HG02623 (cell line): ENCODE results near the gene AFG3L2.
A peak's percentile ranks its signal among the peaks of the same experiment; 100 is the strongest.

Source experiments
- ATAC-seq: cut with Tn5 transposase; IDR thresholded peaks from one replicate; pipeline ENCODE4 v1.9.1; 2021; ENCODE audit warnings: moderate library complexity; ENCODE audit not compliant: unreplicated experiment

The AFG3L2 gene

DNA sequence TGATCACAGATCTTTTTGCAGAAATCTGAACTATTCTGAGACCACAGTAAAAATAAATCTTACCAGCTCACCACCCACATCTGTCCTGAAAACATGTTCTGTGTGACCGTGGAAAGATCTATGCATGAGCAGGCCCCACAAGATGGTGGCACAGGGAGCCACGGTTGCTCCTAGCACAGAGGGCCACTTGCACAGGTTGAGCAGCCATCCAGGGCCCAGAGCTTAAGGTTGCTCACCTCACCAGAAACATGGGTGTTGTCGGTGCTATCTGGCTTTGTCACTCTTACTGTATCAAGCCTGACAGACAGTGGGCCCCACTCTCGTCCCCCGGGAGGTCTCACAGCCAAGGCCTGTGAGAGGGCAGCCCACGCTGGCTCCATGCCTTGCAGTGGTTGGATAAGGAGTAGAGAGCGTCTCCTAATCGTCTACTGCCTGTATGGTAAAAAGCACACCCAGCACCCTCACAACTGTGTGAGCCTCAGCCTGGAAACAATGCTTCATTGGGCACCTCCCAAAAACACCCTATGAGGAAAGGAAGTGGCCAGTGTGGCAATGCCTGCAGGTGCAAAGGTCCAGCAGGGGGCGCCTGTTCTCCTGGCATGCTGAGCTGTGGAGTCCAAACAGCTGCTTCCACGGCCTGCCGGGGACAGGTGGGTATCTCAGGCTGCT lies 49.4 kb downstream of the AFG3L2 start:
- no peak for ATAC-seq

DNA sequence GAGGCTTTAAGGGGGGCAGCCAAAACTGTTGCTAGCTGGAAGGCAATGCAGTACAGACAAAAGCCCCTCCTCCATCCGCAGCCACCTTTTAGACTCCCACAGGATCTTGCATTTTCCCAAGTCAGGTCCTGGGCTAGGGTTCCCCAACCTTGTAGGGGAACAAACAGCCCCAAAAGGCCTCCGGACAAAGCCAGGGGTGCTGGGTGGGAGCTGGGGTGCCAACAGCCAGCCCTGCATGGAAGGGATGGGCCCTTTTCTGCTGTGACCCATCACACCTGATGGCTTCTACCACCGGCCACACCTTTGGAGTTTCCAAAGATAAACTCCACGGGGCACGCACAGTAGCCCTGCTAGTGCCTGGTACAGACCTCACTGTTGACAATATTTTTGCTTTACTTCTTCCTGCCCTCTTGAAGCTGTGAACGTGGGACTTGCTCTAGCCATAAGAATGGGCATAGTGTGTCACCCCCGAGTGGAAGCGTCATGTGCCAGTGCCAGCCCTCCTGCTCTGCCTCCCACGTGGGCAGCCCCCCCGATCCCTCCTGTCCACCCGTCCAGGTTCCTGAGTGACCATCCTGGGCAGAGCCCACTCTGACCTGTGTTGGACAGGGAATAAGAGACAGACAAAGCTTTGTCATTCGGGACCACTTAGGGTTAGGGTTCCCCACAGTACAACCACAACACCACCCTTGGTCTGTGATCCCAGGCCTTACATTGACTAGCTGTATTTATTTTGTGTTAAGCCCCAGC lies 50.1 kb downstream of the AFG3L2 start:
- no peak for ATAC-seq

DNA sequence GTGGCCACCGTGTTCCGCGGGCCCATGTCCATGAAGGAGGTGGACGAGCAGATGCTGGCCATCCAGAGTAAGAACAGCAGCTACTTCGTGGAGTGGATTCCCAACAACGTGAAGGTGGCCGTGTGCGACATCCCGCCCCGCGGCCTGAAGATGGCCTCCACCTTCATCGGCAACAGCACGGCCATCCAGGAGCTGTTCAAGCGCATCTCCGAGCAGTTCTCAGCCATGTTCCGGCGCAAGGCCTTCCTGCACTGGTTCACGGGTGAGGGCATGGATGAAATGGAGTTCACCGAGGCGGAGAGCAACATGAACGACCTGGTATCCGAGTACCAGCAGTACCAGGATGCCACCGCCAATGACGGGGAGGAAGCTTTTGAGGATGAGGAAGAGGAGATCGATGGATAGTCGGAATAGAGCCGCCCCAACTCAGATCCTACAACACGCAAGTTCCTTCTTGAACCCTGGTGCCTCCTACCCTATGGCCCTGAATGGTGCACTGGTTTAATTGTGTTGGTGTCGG lies 51.2 kb downstream of the AFG3L2 start:
- ATAC-seq = no peak

DNA sequence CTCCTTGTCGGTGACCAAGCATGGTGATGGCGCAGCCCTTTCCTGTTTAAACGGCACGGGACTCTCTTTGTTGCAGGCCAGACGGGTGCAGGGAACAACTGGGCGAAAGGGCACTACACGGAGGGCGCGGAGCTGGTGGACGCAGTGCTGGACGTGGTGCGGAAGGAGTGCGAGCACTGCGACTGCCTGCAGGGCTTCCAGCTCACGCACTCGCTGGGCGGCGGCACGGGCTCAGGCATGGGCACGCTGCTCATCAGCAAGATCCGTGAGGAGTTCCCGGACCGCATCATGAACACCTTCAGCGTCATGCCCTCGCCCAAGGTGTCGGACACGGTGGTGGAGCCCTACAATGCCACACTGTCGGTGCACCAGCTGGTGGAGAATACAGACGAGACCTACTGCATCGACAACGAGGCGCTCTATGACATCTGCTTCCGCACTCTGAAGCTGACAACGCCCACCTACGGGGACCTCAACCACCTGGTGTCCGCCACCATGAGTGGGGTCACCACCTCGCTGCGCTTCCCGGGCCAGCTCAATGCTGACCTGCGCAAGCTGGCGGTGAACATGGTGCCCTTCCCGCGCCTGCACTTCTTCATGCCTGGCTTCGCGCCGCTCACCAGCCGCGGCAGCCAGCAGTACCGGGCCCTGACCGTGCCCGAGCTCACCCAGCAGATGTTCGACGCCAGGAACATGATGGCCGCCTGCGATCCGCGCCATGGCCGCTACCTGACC lies 51.9 kb downstream of the AFG3L2 start:
- no peak for ATAC-seq

DNA sequence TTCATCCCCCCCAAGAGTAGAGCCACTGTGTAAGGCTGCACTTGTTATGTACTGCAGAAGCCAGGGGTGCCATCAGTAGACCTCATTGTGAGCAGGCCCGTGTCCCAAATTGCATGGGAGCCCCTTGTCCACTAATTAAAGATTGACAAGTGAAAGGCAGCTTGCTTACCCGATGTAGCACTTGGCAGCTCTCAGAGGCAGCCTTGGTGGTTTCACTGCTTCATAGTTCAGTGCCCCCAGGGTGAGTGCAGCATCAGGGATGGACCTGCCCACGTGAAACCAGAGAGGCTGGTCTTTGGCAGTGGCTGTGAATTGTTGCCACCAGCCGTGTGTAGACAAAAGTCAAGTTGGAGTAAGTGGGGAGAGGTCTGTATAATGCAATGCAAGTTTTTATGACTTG lies 55.7 kb downstream of the AFG3L2 start:
- ATAC-seq = peak; percentile 76

DNA sequence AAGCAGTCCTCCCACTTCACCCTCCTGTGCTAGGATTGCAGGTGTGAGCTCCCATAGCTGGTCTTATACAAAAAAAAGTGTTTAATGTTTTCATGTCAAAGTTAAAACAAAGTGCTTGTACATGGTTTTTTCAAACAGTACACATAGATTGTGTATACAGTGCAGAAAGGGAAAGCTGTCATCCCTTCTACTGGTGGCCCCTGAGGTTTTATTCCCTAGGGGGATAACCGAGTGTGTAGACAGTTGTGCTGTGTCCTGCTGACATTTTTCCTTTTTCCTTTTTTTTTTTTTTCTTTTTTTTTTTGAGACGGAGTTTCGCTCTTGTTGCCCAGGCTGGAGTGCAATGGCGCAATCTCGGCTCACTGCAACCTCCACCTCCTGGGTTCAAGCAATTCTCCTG lies 58.2 kb downstream of the AFG3L2 start:
- no peak for ATAC-seq

DNA sequence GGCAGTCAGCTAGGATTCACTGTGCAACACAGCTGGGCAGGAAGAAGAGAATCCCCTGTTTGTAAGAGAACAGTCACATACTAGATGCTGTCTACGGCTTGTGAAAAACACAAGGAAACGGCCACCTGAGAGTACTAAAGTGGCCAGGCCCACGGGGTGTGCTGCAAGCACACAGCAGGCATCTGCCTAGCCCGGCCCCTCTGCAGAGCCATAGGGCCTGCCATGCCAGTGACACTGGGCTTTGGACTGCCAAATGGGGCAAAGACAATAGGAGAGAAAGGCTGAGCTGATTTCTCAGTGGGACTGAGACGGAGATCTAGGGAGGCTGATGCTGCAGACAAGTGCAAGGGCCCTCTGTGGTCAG lies 58.7 kb downstream of the AFG3L2 start:
- no peak for ATAC-seq

DNA sequence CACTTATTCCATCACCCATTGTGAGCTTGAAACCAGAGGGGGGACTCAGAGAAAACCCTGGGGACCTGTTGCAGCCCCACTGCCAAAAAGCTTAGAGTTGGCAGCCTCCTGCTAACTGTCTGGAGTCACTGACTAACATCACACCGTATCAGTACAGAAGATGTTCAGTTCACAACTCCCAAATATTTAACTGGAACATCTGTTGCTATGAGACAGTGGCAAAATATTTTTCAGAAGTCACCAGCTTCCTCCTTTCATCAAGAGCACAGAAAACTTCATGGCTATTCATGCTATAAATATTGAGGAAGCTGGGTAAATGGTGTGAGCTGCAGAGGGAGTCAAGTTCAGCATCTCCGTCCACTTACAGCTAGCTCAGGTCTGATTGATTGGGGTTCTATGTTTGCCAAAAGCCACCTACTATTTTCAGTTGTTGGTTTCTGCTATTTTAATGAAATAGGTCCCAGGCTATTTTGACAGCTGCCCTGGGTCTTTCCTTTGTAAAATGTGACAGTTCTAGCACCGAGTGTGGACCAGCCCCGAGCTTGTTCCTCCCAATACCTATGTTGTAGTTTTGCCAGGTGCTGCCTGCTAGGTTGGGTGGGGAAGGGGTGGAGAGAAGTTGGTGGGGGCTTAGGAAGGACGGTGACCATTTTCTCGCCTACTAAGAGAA lies 59.2 kb downstream of the AFG3L2 start:
- no peak for ATAC-seq

DNA sequence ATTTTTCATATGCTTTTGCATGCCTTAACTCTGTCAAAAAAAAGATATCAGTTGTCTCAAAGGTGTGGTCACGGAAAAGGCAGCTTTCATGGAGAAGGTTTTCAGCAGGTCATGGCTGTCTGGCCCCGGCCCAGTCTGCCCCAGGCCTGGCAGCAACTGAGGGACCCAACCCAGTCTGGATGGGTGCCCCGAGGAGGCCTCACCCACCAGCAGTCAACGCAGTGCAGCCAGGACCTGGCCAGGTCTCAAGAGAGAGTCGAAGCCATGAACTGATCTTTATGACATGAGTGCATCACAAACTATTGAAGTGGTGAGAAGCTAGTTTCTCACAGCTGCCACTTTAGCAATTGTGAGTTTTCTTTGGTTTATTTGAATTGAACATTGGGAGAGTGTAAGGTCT lies 61.1 kb downstream of the AFG3L2 start:
- ATAC-seq = no peak

DNA sequence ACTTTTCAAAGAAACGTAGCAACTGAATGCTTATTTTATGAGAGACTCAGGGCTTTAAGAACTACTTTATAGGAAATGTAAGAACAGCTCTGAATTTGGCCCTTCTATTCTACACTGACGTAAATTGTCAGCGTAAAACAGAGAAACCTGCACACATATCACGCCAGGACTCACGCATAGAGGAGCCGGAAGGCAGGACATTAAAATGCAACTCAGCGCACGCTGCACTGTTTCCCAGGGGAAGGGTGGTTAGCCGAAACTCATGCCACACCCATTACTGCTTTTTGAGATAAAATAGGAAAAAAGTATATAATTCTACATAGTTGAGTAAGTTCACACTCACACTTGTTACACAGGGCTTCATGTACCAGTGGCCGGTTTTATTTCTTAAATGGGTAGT lies 61.5 kb downstream of the AFG3L2 start:
- ATAC-seq = no peak

DNA sequence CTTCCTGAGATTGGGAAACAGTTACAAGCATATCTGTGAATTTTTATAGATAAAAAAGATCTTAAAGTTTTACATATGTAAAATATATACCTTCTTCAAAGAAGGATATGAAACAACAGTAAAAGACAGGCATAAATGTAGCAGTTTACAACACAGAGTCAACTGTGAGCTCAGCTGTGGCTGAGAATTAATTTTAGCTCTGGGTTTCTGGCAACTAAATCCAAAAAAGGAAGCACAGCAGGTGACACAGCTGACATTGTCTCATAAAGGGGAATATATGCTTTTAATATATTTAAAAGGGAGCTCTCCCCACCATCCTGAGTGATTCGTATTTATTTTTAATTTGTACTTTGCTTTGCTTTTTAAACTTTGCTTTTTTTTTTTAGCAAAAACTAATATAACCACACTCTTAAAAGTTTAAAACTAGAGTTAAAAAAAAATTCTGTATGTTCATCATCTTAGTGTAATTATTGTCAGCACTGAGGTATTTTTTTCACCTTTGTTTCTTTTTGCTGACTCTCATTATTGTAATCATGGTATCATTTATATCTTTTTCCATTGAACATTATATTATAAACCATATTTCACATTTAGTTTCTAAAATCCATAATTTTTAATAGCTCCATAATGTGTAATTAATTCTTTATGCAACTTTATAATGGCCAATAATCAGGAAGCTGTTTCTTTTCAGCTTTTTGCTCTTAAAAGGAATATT lies 62.3 kb downstream of the AFG3L2 start:
- no peak for ATAC-seq

DNA sequence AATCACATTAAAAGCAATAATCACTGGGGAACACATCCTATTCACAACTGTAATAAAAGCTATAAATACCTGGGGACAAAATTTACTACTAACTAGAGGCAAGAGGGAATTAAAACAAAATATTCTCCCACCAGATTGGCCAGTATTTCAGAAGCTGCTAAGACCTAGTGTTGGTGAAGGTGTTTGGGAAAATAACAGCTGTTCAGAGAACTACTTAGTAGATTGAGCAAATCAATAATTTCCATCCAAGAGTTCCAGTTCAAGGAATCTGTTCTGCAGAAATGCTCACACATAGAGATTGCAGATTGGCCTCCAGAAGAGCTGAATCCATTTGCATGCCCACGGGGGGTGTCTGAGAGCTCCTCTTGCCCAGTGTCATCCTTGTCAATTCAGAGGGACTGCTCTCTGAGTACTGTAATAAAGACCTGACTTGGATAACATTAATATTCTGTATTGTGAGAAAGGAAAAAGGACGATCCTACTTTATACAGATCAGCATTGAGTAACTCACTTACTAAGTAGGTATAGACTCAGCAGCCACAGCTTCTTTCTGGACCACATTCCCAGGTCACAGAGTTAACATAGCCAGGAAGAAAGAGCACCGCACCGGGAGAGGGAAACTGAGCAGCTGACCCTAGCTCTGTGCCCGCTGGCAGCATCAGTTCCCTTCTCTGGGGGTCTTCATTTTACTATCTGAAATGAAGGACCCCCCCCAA lies 63.3 kb downstream of the AFG3L2 start:
- no peak for ATAC-seq

DNA sequence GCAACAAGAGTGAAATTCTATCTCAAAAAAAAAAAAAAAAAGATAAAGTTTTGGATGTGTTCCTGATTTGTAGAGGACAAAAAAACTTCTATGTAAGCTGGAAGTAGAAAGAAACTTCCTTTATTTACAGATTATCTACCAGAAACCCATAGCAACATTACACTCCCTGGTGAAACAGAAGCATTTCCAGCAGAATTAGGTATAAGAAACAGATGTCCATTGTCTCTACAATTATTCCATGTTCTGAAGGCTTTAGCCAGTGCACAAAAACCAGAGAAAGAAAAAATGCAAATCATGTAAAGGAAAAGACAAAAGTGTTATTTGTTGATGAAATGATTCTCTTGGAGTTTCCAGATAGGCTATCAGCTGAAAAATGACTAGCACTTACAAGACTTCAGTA lies 64.1 kb downstream of the AFG3L2 start:
- ATAC-seq = no peak

DNA sequence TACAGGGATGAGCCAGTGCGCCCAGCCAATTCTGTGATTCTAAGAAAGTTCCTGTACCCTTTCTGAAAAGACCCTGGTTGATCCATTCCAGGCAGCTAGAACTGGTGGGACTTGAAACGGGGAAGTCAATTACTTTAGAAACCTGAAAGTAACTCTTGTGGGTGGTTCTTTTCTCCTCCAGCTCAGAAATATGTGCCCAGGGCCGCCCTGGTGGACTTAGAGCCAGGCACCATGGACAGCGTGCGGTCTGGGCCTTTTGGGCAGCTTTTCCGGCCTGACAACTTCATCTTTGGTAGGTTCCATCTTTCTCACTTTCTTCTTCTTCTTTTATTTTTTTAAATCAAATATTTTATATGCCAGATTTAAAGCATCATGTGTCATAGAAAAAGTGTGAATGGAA lies 66.3 kb downstream of the AFG3L2 start:
- no peak for ATAC-seq

DNA sequence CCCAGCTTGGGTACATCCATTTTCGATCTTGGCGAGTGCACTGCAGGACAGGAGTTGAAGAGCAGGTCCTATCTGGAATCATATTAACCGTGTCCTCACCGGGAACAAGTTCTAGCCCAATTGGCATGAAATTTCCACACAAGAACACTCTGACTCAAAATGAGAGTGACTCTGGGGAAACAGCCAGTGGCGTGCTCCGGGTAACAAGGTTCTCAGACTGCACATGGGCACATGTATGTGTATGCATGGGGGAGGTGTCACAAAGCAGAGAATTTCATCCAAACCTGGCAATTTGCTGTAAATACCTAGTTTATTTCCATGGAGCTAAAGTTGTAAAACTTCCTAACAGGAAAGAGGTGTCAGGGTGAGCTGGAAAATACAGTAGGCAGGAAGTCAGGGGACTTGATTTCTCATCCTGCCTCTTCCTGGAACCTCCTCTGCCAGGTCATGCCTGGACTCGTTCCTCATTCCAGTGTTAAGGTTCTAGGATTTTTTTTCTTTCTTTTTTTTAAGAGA lies 67.3 kb downstream of the AFG3L2 start:
- no peak for ATAC-seq

DNA sequence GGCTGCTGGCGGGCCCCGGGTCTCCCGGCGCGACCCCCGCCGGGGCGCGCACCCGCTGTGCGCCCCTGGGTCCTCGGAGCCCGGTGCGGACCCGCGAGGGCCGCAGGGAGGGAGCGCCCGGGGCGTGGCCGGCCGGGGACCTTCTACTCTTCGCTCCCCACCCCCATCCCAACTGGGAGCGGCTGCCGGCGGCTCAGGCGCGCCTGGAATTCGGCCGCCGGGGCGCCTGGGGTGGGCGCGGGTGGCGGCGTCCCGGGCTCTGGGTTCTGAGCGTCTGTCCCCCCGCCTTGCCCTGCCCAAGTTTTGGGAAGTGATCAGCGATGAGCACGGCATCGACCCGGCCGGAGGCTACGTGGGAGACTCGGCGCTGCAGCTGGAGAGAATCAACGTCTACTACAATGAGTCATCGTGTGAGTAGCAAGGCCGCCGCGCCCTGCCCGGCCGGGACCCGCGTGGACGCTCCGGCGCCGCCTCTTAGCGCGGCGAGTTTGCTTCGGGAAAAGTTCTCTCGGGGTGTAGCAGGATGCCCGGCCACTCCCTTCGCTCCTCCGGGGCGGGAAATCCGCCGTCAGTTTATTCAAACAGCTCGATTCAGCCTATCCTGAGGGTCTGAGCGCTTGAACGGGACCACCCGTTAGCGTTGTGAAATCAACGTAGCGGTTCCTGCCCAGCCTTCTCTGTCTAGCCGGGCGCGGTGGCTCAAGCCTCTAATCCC lies 68.5 kb downstream of the AFG3L2 start:
- peak; percentile 39 for ATAC-seq

DNA sequence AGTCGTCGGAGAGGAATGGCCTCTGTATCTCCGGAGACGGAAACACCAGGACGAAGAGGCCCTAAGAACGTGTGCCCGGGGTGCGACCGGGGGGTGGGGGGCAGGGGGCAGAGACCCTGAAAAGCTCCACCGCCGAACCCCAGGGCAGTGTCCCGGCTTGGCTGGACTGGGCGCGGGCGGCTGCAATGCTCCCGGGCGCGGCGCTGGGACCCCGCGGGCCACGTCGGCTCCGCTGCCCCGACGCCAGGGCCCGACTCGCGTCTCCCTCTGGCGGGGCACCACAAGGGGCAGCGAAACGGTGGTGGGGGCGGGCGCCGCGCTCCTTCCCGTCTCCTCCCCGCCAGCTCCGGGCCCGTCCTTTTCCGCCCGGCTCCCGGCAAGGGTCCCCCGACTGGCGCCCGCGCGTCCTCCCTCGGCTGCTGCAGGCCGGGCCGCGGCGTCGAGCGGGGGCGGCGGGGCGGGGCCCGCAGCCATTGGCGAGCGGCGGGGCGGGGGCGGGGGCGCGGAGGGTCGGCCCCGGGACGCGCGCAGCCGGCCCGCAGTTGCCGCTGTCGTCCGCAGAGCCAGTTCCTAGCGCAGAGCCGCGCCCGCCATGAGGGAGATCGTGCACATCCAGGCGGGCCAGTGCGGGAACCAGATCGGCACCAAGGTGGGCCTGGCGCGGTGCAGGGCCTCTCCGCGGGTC lies 69.2 kb downstream of the AFG3L2 start, which contains the start of gene TUBB6:
TUBB6 (plus strand) TSS at position 541 of the 685 bp plus-strand sequence; CDS start at position 593, 52 bp downstream.
- peak; percentile 51 for ATAC-seq
